HUES6 (cell line): ENCODE measurements around the gene ECM2.

Experiments used
- H3K27ac ChIP-seq: 2 replicates; pipeline ENCODE4 v1.7.0; 2013; ENCODE audit warnings: low read depth, mild to moderate bottlenecking, low read length, inconsistent platforms
- H3K27me3 ChIP-seq: 2 replicates; pipeline ENCODE4 v1.6.1; 2013; ENCODE audit warnings: low read length; ENCODE audit not compliant: control insufficient read depth, insufficient read depth
- H3K36me3 ChIP-seq: 2 replicates; pipeline ENCODE4 v1.6.1; 2013; ENCODE audit warnings: low read length; ENCODE audit not compliant: control insufficient read depth, insufficient read depth
- H3K4me1 ChIP-seq: 2 replicates; pipeline ENCODE4 v1.6.1; 2013; ENCODE audit warnings: low read length; ENCODE audit not compliant: control insufficient read depth, insufficient read depth
- H3K4me3 ChIP-seq: 2 replicates; pipeline ENCODE4 v1.5.1; 2013; ENCODE audit warnings: low read depth, low read length
- H3K9ac ChIP-seq: one replicate; pipeline ENCODE4 v1.6.1; 2013; ENCODE audit warnings: mild to moderate bottlenecking, low read length
- H3K9me3 ChIP-seq: 2 replicates; pipeline ENCODE4 v1.6.1; 2013; ENCODE audit warnings: low read depth, low read length; ENCODE audit not compliant: control insufficient read depth, insufficient read depth

The ECM2 gene

DNA sequence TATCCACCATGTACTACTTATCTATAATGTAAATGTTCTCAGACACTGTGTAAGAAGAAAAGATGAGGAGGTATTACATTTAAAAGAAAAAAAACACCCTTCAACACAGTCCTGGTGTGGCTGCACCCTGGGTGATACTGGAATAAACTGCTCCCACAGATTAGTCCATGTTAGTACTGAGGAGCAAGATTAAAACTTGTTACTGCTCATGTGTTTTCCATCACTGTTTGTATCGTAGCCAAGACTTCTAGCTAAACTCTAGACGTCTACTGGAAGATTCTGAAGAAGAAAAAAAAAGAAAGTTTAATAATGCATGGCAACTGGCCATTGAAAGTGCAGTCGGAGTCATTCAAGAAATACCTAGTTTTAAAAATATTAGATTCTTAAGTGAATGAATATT lies 53.5 kb downstream of the ECM2 start, which contains the start of gene ASPN:
TSS of gene ASPN (minus strand) at position 178 of the 400 bp plus-strand sequence.
- peak within 1 kb of the TSS; percentile 74; the same call in 1 of the 2 replicates for H3K27ac ChIP-seq

GRCh38 chr9:92480986-92481633 lies 54.7 kb downstream of the ECM2 start:
- Histone ChIP-seq H3K27me3 (no peaks in the 10 kb centered on the region), H3K27ac (peak overlapping the region; percentile 74; the same call in 1 of the 2 replicates), H3K36me3 (no peaks in the 10 kb centered on the region), H3K4me1 (peaks cover 22% of the 10 kb centered on the region), H3K9me3 (no peaks in the 10 kb centered on the region), H3K4me3 (0 out of 2 replicates have a peak overlapping the region, but pooled peaks have one; percentile 9), H3K9ac (peak overlapping the region; percentile 25)

More for the DNA sequence above, 53.5 kb downstream of the ECM2 start, which contains the start of gene ASPN:
- no peaks in the 10 kb centered on the region for H3K27me3 ChIP-seq
- no peaks in the 10 kb centered on the region for H3K36me3 ChIP-seq
- no peaks in the 10 kb centered on the region for H3K9me3 ChIP-seq
- peaks cover 22% of the 10 kb centered on the region for H3K4me1 ChIP-seq
- no peak within 1 kb of the TSS for H3K4me3 ChIP-seq
- H3K9ac ChIP-seq: no peak within 1 kb of the TSS

DNA sequence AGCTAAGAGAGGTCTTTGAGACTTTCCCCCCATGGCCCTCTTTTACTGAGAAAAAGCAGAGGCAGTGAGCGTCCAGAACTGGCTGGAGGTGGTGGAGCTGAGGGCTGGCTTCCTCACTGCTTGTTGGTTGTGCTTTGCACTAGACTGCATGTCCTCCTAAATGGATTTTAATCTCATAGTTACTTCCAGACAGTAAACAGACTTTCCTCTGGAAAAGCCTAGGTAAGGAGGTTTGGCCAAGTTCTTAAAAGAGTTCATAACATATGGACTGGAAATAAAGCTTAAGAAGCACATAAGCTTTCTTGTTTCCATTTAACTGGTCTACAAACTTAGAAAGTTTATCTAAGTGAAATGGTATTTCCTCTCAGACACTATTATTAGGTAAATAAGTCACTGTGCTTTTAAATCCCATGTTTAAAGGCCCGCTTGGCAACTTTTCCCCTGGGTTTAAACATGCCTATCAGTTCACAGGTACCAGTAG lies 55.5 kb downstream of the ECM2 start:
- no peak overlapping the region for H3K4me3 ChIP-seq
- no peaks in the 10 kb centered on the region for H3K36me3 ChIP-seq
- H3K9ac ChIP-seq: no peak overlapping the region
- no peaks in the 10 kb centered on the region for H3K9me3 ChIP-seq
- H3K27me3 ChIP-seq: no peaks in the 10 kb centered on the region
- H3K4me1 ChIP-seq: peaks cover 22% of the 10 kb centered on the region
- peak overlapping the region; percentile 74 for H3K27ac ChIP-seq

DNA sequence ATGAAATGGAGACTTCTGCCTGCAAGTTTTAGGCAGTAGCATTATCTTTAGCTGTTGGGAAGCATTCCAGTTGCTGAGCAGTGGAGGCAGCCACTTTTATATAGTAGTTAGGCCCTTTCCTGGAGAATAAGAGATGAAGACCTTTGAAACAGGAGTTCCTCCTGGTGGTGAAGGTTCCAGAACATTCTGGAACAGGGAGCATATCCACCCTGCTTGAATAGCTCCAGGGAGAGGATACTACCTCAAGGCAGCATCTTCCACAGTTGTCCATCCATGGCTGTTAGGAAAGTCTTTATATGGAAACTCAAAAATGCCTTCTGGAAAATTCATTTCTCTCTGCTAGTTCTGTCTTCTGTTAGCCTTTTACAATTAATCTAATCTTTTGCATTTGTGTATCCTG lies 56.4 kb downstream of the ECM2 start:
- Histone ChIP-seq H3K4me1 (peaks cover 22% of the 10 kb centered on the region), H3K9ac (no peak overlapping the region), H3K4me3 (no peak overlapping the region), H3K27me3 (no peaks in the 10 kb centered on the region), H3K27ac (no peak overlapping the region), H3K9me3 (no peaks in the 10 kb centered on the region), H3K36me3 (no peaks in the 10 kb centered on the region)

- H3K27ac ChIP-seq: no peak overlapping the region
- no peak overlapping the region for H3K9ac ChIP-seq
- no peak overlapping the region for H3K4me3 ChIP-seq
- peaks cover 22% of the 10 kb centered on the region for H3K4me1 ChIP-seq
- H3K9me3 ChIP-seq: no peaks in the 10 kb centered on the region
- no peaks in the 10 kb centered on the region for H3K36me3 ChIP-seq
- no peaks in the 10 kb centered on the region for H3K27me3 ChIP-seq
These were observed 57.0 kb downstream of the ECM2 start for GRCh38 chr9:92478783-92479182.

DNA sequence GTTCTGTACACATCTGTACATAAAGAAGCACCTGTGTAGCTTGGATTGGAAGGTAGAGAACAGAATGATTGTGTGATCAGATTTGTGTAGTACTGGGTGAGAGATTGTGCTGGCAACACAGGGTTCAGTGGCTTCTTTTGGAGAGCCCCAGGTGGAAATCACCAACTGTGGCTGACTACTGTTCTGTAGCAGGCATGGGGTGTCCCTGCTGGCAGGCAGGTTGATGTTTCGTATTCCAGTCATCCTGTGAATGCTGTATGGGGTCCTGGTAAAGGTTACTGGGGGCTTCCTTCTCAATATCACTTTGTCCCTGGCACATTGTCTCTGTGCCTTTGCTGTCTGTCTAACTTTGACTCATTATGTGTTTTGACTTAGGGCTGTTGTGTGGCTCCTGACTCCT lies 58.8 kb downstream of the ECM2 start:
- Histone ChIP-seq H3K9me3 (no peaks in the 10 kb centered on the region), H3K4me1 (peaks cover 22% of the 10 kb centered on the region), H3K27me3 (no peaks in the 10 kb centered on the region), H3K36me3 (no peaks in the 10 kb centered on the region), H3K27ac (no peak overlapping the region), H3K9ac (no peak overlapping the region), H3K4me3 (no peak overlapping the region)

GRCh38 chr9:92474587-92474986 lies 61.2 kb downstream of the ECM2 start:
- no peaks in the 10 kb centered on the region for H3K9me3 ChIP-seq
- H3K27ac ChIP-seq: no peak overlapping the region
- no peaks in the 10 kb centered on the region for H3K27me3 ChIP-seq
- H3K9ac ChIP-seq: no peak overlapping the region
- peaks cover 3% of the 10 kb centered on the region for H3K4me1 ChIP-seq
- H3K4me3 ChIP-seq: no peak overlapping the region
- H3K36me3 ChIP-seq: no peaks in the 10 kb centered on the region

DNA sequence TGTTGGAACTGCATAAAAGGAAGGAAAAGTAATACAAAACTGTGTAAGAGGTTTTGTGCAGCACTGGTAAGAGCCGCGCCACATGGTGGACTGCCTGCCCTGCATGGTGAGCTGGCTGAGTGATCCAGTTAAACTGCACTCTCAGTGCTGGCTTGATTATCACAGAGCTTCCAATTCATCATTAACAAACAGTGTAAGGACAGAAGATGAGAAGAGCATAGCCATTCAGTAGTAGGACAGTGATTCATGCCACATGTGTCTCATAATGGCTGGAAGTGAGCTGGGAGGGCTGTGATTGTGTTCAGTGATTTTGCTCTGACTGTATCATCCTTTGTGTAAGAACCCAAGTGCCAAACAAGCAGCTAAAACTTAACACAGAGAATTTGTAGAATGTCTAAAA lies 67.6 kb downstream of the ECM2 start:
- Histone ChIP-seq H3K27ac (no peak overlapping the region), H3K4me1 (peaks cover 3% of the 10 kb centered on the region; the same call in 1 of the 2 replicates), H3K4me3 (no peak overlapping the region), H3K36me3 (no peaks in the 10 kb centered on the region), H3K9ac (no peak overlapping the region), H3K9me3 (no peaks in the 10 kb centered on the region), H3K27me3 (no peaks in the 10 kb centered on the region)

GRCh38 chr9:92467511-92467910 lies 68.3 kb downstream of the ECM2 start:
- H3K4me1 ChIP-seq: peaks cover 8% of the 10 kb centered on the region; the same call in 1 of the 2 replicates
- no peaks in the 10 kb centered on the region for H3K9me3 ChIP-seq
- no peak overlapping the region for H3K9ac ChIP-seq
- H3K27ac ChIP-seq: no peak overlapping the region
- no peak overlapping the region for H3K4me3 ChIP-seq
- H3K27me3 ChIP-seq: no peaks in the 10 kb centered on the region
- H3K36me3 ChIP-seq: no peaks in the 10 kb centered on the region

DNA sequence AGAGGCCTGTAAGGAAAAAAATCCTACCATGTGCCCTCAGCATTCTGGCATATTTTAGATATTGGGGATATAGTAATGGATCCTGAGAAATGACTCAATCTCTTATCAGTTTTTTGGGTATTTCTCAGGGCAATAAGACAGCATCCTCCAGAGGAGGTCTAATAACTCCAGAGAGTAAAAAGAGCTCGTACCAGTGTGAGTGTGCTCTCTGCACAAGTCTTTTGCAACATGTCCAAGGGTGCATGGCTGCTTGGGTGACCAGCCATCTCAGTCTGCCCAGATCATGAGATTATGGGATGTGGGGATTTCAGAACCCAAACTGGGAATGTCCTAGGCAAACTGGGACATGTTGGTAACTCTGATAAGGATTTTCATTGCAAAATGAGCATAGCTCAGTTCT lies 68.7 kb downstream of the ECM2 start:
- Histone ChIP-seq H3K9ac (no peak overlapping the region), H3K27me3 (no peaks in the 10 kb centered on the region), H3K27ac (no peak overlapping the region), H3K36me3 (no peaks in the 10 kb centered on the region), H3K9me3 (no peaks in the 10 kb centered on the region), H3K4me1 (peaks cover 8% of the 10 kb centered on the region; the same call in 1 of the 2 replicates), H3K4me3 (no peak overlapping the region)

DNA sequence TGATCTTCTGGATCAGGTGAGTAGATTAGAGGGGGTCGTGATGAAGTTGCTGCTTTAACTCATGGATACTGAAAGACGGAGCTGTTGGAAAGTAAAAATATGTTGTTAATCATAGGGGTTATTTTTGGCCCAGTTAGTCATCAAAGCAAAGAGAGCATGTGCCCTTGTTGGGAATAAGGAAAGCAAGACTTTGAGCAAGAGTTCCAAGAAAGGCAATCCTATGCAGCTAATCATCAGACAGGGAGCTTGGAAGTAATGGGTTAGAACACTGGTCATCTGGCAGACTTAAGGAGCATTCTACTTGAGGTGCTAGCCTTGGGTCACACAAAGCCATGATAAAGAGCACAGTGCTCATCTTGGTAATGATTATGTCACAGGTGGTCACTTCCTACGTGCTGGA lies 71.8 kb downstream of the ECM2 start:
- H3K27me3 ChIP-seq: no peaks in the 10 kb centered on the region
- no peak overlapping the region for H3K9ac ChIP-seq
- peaks cover 8% of the 10 kb centered on the region; the same call in 1 of the 2 replicates for H3K4me1 ChIP-seq
- no peak overlapping the region for H3K27ac ChIP-seq
- no peak overlapping the region for H3K4me3 ChIP-seq
- H3K36me3 ChIP-seq: no peaks in the 10 kb centered on the region
- H3K9me3 ChIP-seq: no peaks in the 10 kb centered on the region
